Measurements from ENCODE around the gene DPY30. TPM values are rescaled to one million over a fixed set of nuclear protein-coding genes. Genes with fewer than 3 reads are reported as not detected.

DPY30 gene
- total RNA-seq, 2 experiments from 2014 or later = 47.9 to 61.4 TPM

GRCh38 chr2:32063310-32064020, 23.9 kb upstream of the DPY30 start, which contains the start of gene SPAST:
SPAST (plus strand) TSS chr2:32063556; CDS start chr2:32063832, 276 bp downstream.
- TF ChIP-seq CTCF (conservative IDR thresholded peaks at IDR 0.05; ENCODE audit: low read length) (peak; percentile 48), EZH2phosphoT487 (IDR thresholded peaks at IDR 0.05; ENCODE audit: borderline replicate concordance, low read depth, low read length) (no peak)
- Histone ChIP-seq H3K36me3 (ENCODE audit: insufficient read depth, low read length) (no peaks in the 10 kb centered on the region), H3K79me2 (ENCODE audit: insufficient read depth, low read depth, low read length) (peaks cover 30% of the 10 kb centered on the region), H3K27ac (ENCODE audit: low read depth, low read length, poor library complexity, severe bottlenecking) (peak within 1 kb of the TSS; percentile 89), H3K4me2 (ENCODE audit: low read length) (peak within 1 kb of the TSS; percentile 99), H3K9me3 (ENCODE audit: low read length) (no peaks in the 10 kb centered on the region), H4K20me1 (ENCODE audit: insufficient read depth, low read length) (no peaks in the 10 kb centered on the region), H3K4me1 (ENCODE audit: insufficient read depth, low read length, poor library complexity, severe bottlenecking) (peaks cover 33% of the 10 kb centered on the region), H3K9me2 (ENCODE audit: insufficient read depth, low read length) (no peaks in the 10 kb centered on the region), H2AFZ (ENCODE audit: low read length) (peak within 1 kb of the TSS; percentile 98), H3K4me3 (ENCODE audit: low read depth, low read length, poor library complexity, severe bottlenecking) (peak within 1 kb of the TSS; percentile 85)
- CTCF ChIA-PET (ENCODE audit: unreplicated experiment) = interaction anchor here (0.7 kb wide), 2 partner anchors 24 to 996 kb away, joined by 3 read pairs; partner anchors contain the start of gene DPY30
- BruUV-seq (replicated peaks) = no TSS peak
- POLR2A ChIA-PET = interaction anchor here (0.5 to 3.9 kb wide), 12 partner anchors 9 to 1798 kb away, joined by 3 to 52 read pairs (median 6); partner anchors contain the start of genes DPY30 and SLC30A6
- DNase-seq (ENCODE audit: low spot score) = peak; percentile 98
- intact Hi-C loops (cut with micrococcal nuclease; ENCODE audit: unreplicated experiment) = loop anchor here (1.0 to 5.0 kb wide), 5 partner anchors 15 to 1534 kb away; partner anchors contain the start of genes DPY30, FAM98A, MEMO1 and SLC30A6

GRCh38 chr2:32061973-32062861, 22.6 kb upstream of the DPY30 start:
- Histone ChIP-seq H3K36me3 (ENCODE audit: insufficient read depth, low read length) (no peaks in the 10 kb centered on the region), H3K4me2 (ENCODE audit: low read length) (peak overlapping the region; percentile 97), H3K9me2 (ENCODE audit: insufficient read depth, low read length) (no peaks in the 10 kb centered on the region), H3K4me3 (ENCODE audit: low read depth, low read length, poor library complexity, severe bottlenecking) (peak overlapping the region; percentile 85), H3K4me1 (ENCODE audit: insufficient read depth, low read length, poor library complexity, severe bottlenecking) (peaks cover 33% of the 10 kb centered on the region), H3K9me3 (ENCODE audit: low read length) (no peaks in the 10 kb centered on the region), H2AFZ (ENCODE audit: low read length) (peak overlapping the region; percentile 98), H3K79me2 (ENCODE audit: insufficient read depth, low read depth, low read length) (peaks cover 24% of the 10 kb centered on the region), H4K20me1 (ENCODE audit: insufficient read depth, low read length) (no peaks in the 10 kb centered on the region), H3K27ac (ENCODE audit: low read depth, low read length, poor library complexity, severe bottlenecking) (no peak overlapping the region)
- no peak for DNase-seq (ENCODE audit: low spot score)
- BruUV-seq (replicated peaks) = no TSS peak
- ChIA-PET POLR2A (interaction anchor here (0.6 to 3.9 kb wide), 6 partner anchors 9 to 254 kb away, joined by 3 to 52 read pairs (median 8); partner anchors contain the start of gene DPY30), CTCF (ENCODE audit: unreplicated experiment) (no interaction called here)
- intact Hi-C loops (cut with micrococcal nuclease; ENCODE audit: unreplicated experiment) = loop anchor here (5.0 kb wide), 1 partner anchor 1535 kb away; the partner anchor contains the start of gene FAM98A
- TF ChIP-seq EZH2phosphoT487 (IDR thresholded peaks at IDR 0.05; ENCODE audit: borderline replicate concordance, low read depth, low read length) (no peak), CTCF (conservative IDR thresholded peaks at IDR 0.05; ENCODE audit: low read length) (no peak)

Measured in OCI-LY7 (cell line).